ENCODE measurements around the gene PPTC7.

The PPTC7 gene

GRCh38 chr12:110616471-110617115 is 33.5 kb upstream of the PPTC7 start:
- H3K4me3 ChIP-seq: no peak overlapping the region
- no peak for DNase-seq

GRCh38 chr12:110615171-110615570 is 32.1 kb upstream of the PPTC7 start:
- no peak for DNase-seq
- Histone ChIP-seq H3K27me3 (no peaks in the 10 kb centered on the region), H3K4me1 (peaks cover 0 to 16% (median 7%) of the 10 kb centered on the region in 4 donors), H3K9me3 (no peaks in the 10 kb centered on the region), H3K36me3 (peaks cover 0 to 21% (median 0%) of the 10 kb centered on the region in 3 donors), H3K27ac (peak overlapping the region in 1 of 2 donors; percentile 76), H3K4me3 (no peak overlapping the region)
- intact Hi-C loops (cut with DNase I; ENCODE audit: low total_unique reads): loop anchor here (10.0 kb wide), 1 partner anchor 270 kb away; no protein-coding TSS in a partner anchor
- TF ChIP-seq, protein P1, sequence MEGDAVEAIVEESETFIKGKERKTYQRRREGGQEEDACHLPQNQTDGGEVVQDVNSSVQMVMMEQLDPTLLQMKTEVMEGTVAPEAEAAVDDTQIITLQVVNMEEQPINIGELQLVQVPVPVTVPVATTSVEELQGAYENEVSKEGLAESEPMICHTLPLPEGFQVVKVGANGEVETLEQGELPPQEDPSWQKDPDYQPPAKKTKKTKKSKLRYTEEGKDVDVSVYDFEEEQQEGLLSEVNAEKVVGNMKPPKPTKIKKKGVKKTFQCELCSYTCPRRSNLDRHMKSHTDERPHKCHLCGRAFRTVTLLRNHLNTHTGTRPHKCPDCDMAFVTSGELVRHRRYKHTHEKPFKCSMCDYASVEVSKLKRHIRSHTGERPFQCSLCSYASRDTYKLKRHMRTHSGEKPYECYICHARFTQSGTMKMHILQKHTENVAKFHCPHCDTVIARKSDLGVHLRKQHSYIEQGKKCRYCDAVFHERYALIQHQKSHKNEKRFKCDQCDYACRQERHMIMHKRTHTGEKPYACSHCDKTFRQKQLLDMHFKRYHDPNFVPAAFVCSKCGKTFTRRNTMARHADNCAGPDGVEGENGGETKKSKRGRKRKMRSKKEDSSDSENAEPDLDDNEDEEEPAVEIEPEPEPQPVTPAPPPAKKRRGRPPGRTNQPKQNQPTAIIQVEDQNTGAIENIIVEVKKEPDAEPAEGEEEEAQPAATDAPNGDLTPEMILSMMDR (IDR thresholded peaks at IDR 0.05): no peak

More at GRCh38 chr12:110616471-110617115, 33.5 kb upstream of the PPTC7 start:
- Histone ChIP-seq H3K36me3 (peaks cover 0 to 22% (median 0%) of the 10 kb centered on the region in 3 donors), H3K9me3 (no peaks in the 10 kb centered on the region), H3K27me3 (no peaks in the 10 kb centered on the region), H3K27ac (no peak overlapping the region), H3K4me1 (peaks cover 0 to 16% (median 7%) of the 10 kb centered on the region in 4 donors)
- TF ChIP-seq, protein P1 (IDR thresholded peaks at IDR 0.05): no peak
- intact Hi-C loops (cut with DNase I; ENCODE audit: low total_unique reads): loop anchor here (10.0 kb wide), 1 partner anchor 268 kb away; no protein-coding TSS in a partner anchor

GRCh38 chr12:110613771-110614684 is 30.9 kb upstream of the PPTC7 start, which contains the start of gene TCTN1:
Gene TCTN1, plus strand, starts transcription at chr12:110614129. Its CDS starts 54 bp downstream, at chr12:110614183.
- Histone ChIP-seq H3K27me3 (no peaks in the 10 kb centered on the region), H3K4me1 (peaks cover 0 to 16% (median 7%) of the 10 kb centered on the region in 4 donors), H3K27ac (peak within 1 kb of the TSS; percentile 76 to 78), H3K9me3 (no peaks in the 10 kb centered on the region), H3K36me3 (peaks cover 0 to 13% (median 0%) of the 10 kb centered on the region in 3 donors), H3K4me3 (peak within 1 kb of the TSS; percentile 63 to 79)
- intact Hi-C loops (cut with DNase I; ENCODE audit: low total_unique reads): loop anchor here (10.0 kb wide), 1 partner anchor 271 kb away; no protein-coding TSS in a partner anchor
- TF ChIP-seq, protein P1 (IDR thresholded peaks at IDR 0.05): no peak
- peak; percentile 97 to 98 for DNase-seq

DNA sequence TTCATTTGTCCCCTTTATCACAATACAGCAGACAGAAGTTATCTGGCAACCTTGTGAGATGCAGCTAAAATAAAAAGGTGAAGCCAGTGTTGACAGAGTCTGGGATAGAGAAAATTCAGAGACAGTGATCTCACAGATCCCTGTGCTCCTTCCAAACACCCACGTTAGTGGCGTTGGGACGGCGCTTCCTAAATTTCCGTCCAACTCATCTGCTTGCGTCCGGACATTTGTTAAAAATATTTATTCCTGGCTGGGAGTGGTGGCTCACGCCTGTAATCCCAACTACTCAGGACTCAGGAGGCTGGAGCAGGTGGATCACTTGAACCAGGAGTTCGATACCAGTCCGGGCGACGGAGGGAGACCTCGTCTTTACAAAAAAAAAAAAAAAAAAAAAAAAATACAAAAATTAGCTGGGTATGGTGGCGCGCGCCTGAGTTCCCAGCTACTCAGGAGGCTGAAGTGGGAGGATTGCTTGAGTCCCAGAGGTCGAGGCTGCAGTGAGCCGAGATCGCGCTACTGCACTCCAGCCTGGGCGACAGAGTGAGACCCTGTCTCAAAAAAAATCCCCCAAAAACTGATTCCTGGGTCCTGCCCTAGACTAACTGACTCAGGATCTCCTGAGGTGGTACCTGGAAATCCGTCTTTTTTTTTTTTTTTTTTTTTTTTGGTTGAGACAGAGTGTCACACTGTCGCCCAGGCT is 30.1 kb upstream of the PPTC7 start:
- no peak for DNase-seq
- peak overlapping the region; percentile 63 to 79 for H3K4me3 ChIP-seq

More for the DNA sequence above, 30.1 kb upstream of the PPTC7 start:
- Histone ChIP-seq H3K27ac (peak overlapping the region; percentile 76 to 78), H3K4me1 (peaks cover 0 to 16% (median 7%) of the 10 kb centered on the region in 4 donors), H3K36me3 (peaks cover 0 to 13% (median 0%) of the 10 kb centered on the region in 3 donors), H3K27me3 (no peaks in the 10 kb centered on the region), H3K9me3 (no peaks in the 10 kb centered on the region)
- intact Hi-C loops (cut with DNase I; ENCODE audit: low total_unique reads): loop anchor here (10.0 kb wide), 1 partner anchor 272 kb away; no protein-coding TSS in a partner anchor
- TF ChIP-seq, protein P1 (IDR thresholded peaks at IDR 0.05): no peak

Measured in tibial artery (tissue), 4 donors.